LNCaP clone FGC (cell line): ENCODE measurements around the gene GPAM.

Experiments
- DNase-seq: peaks from one replicate; pipeline ENCODE4 v3.0.0-alpha.2; 2011; ENCODE audit warnings: low read depth
- H3K4me3 ChIP-seq: 2 replicates; pipeline ENCODE4 v1.5.1; 2011; ENCODE audit warnings: mild to moderate bottlenecking, low read depth, low read length, control low read depth
- TF ChIP-seq, protein P1 (sequence below): IDR thresholded peaks from 2 replicates; pipeline ENCODE4 v1.5.1; 2012; ENCODE audit warnings: mild to moderate bottlenecking; ENCODE audit not compliant: control insufficient read depth, insufficient read depth; ENCODE audit errors: extremely low read depth

The GPAM gene

DNA sequence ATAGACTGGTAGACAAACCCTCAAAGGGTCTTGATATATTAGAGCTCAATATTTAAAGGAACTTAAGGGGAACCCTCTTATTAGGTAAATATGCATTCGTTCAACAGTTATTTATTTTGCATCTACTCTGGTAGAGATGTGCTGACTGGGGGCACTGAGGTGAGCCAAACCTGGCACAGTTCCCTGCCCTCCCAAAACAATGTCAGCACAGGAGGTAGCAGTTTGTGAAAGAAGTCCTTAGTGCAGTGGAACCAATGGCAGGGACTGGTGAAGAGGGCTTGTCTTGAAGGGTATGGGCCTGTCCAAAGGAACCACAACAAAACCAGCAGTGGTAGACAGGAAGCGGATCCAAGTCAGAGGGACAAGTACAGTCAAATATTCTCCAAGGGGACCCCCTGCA is 32.6 kb upstream of the GPAM start:
- TF ChIP-seq, protein P1, sequence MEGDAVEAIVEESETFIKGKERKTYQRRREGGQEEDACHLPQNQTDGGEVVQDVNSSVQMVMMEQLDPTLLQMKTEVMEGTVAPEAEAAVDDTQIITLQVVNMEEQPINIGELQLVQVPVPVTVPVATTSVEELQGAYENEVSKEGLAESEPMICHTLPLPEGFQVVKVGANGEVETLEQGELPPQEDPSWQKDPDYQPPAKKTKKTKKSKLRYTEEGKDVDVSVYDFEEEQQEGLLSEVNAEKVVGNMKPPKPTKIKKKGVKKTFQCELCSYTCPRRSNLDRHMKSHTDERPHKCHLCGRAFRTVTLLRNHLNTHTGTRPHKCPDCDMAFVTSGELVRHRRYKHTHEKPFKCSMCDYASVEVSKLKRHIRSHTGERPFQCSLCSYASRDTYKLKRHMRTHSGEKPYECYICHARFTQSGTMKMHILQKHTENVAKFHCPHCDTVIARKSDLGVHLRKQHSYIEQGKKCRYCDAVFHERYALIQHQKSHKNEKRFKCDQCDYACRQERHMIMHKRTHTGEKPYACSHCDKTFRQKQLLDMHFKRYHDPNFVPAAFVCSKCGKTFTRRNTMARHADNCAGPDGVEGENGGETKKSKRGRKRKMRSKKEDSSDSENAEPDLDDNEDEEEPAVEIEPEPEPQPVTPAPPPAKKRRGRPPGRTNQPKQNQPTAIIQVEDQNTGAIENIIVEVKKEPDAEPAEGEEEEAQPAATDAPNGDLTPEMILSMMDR = no peak
- no peak for DNase-seq
- no peak overlapping the region for H3K4me3 ChIP-seq

DNA sequence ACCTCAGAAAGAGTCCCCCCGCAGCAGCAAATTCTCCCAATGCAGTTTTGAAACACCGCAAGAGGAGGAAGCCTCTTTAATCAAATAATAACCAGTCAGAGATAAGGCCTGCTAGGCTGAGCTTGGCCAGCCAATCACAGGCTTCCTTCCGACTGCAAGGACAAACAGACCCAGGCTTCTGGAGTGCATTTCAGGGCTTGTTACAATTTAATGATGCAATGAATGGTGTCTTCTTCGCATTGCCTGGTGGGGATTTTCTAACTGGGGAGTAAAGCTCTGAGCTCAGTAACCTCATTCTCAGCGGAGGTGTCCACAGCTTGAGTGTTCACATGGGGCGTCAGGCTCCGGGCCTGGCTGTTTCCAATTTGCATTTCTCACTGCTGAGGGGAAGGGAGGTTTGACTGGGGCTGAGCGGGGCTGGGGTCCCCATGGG is 31.8 kb upstream of the GPAM start:
- TF ChIP-seq, protein P1 = no peak
- no peak overlapping the region for H3K4me3 ChIP-seq
- DNase-seq = no peak

DNA sequence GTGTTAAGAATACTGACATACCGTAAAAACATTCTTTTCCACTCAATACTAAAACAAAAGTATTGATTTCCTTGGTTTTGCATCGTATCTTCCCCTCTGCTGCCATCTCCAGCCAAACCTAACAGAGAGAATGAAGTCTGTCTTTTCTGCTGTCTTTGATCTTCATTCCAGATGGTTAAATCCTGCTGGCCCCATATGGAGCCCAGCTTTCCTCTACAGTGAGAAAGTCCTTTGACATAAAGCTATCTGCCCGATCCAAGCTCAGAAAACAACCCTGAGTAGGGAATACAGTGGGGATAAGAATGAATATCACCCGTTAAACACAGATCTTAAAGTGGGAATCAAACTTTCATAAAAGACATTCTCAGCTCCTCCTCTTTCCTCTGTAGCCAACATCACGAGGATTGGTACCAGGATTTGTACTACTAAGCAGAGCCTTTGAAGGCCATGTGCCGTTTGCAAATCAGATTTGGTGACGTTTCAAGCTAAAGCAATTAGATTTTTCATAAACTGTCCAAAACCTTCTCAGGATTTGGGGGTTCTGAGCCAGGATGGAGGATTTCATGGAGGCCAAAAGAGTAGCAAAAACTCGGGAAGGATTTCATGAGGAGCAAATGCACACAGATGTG is 30.8 kb upstream of the GPAM start:
- DNase-seq = no peak
- TF ChIP-seq, protein P1 = no peak
- H3K4me3 ChIP-seq = no peak overlapping the region

DNA sequence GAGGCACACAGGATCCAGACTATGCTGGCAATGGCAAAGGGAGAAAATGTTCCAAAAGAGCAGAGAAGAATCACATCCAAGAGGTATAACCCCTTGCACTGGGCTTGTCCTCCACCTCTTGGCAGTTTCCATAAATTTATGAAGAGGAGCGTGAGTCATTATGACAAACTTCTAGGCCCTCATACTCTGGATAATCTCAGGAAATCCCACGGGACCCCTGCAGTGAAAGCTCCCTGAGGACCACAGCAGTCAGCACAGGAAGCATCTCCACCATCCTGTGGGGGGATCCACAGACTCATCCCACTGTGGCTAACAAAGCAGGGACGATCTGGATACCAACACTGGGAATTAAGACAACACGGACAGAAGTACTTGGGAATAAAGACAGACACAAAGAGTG is 30.3 kb upstream of the GPAM start:
- no peak overlapping the region for H3K4me3 ChIP-seq

DNA sequence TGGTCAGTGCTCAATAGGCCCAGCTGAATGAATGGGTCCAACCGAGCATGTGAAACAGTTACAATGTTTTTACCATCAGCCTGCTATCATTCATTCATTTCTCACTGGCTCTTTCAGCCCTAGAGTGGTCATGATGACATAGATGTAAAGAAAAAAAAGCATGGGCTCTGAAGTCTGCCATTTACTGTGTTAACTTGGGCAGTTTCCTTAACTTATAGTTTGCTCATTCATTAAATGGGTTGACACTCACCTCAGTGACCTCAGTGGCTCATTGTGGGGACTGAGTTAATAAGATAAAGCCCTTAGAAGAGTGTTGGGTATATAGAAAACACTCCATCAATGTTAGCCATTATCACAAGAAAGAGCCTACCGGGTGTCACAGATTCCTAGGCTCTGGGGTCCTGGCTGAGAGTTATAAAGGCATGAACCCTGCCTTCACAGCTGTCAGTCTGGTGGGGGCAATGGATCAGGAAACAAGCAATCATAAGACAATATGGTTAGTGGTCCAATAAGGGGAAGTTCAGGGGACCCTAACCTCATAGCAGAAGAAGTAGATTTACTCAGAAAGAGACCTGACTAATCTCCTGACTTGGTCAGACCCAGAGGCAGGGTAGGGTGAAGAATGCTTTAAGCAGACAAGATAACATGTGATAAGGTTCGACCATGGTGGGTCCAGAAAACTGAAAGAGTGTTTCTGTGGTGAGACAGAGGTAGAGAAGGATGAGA is 29.7 kb upstream of the GPAM start:
- TF ChIP-seq, protein P1 = no peak

More for the DNA sequence above, 30.3 kb upstream of the GPAM start:
- TF ChIP-seq, protein P1 = no peak
- DNase-seq = no peak

DNA sequence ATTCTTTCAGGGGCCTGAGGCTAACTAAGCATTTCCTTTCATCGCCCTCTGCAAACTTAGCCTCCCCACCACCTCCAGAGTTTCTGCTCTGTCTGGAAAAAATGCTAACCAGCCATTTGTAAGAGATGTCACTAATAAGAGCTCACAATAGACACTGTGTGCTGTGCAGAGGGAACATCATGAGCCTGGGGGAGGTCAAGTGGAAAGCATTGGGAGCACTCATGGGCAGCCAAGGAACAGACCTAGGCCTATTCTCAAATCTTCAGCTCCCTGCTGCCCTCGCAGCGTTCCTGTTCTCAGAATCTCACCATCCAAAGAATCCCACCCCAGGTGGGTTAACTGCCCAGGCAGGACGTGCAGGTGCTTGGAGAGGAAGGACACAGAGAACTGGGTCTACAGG is 27.1 kb upstream of the GPAM start:
- DNase-seq = no peak
- H3K4me3 ChIP-seq = no peak overlapping the region
- TF ChIP-seq, protein P1 = no peak

More for the DNA sequence above, 29.7 kb upstream of the GPAM start:
- H3K4me3 ChIP-seq = no peak overlapping the region
- no peak for DNase-seq
